T-helper 9 cell (primary cell): ENCODE measurements around the gene PROB1.
A peak's percentile ranks its signal among the peaks of the same experiment; 100 is the strongest.
"Not testable (repeated sequence)": the region's sequence is repeated elsewhere in the genome, so short reads cannot be mapped to it uniquely, and the experiment has no call there.

Experiments used
- DNase-seq: peaks from one replicate; pipeline ENCODE4 v3.0.0-alpha.2; 2020

PROB1 gene

GRCh38 chr5:139410993-139411828, 16.3 kb upstream of the PROB1 start:
- DNase-seq, result no peak

GRCh38 chr5:139410121-139410992, 15.5 kb upstream of the PROB1 start:
- no peak for DNase-seq

- DNase-seq, result not testable (repeated sequence)
Measured at GRCh38 chr5:139409116-139409515, 14.2 kb upstream of the PROB1 start.

- DNase-seq, result no peak
Measured at GRCh38 chr5:139408191-139408590, 13.3 kb upstream of the PROB1 start.

GRCh38 chr5:139407517-139407916, 12.6 kb upstream of the PROB1 start:
- DNase-seq, result no peak

GRCh38 chr5:139406963-139407362, 12.1 kb upstream of the PROB1 start:
- DNase-seq, result no peak

GRCh38 chr5:139404484-139404840, 9.6 kb upstream of the PROB1 start:
- no peak for DNase-seq

- DNase-seq, result peak; percentile 93
Measured at GRCh38 chr5:139403787-139404483, 9.0 kb upstream of the PROB1 start, which contains the start of gene SPATA24. Gene SPATA24, minus strand, starts transcription at chr5:139404089. Its CDS starts 29 bp downstream, at chr5:139404060.

GRCh38 chr5:139403418-139403786, 8.5 kb upstream of the PROB1 start:
- no peak for DNase-seq

GRCh38 chr5:139402561-139403158, 7.8 kb upstream of the PROB1 start:
- DNase-seq, result no peak

- no peak for DNase-seq
Measured at GRCh38 chr5:139401546-139401945, 6.6 kb upstream of the PROB1 start.

- DNase-seq, result no peak
Measured at GRCh38 chr5:139399501-139400121, 4.7 kb upstream of the PROB1 start.

- no peak for DNase-seq
Measured at GRCh38 chr5:139397921-139398320, 3.0 kb upstream of the PROB1 start.

GRCh38 chr5:139396691-139397090, 1.8 kb upstream of the PROB1 start:
- no peak for DNase-seq

GRCh38 chr5:139395844-139396640, 1.1 kb upstream of the PROB1 start:
- DNase-seq, result no peak

- DNase-seq, result peak; percentile 66
Measured at GRCh38 chr5:139394123-139394653, 716 bp downstream of the PROB1 start.

- no peak for DNase-seq
Measured at GRCh38 chr5:139393497-139394122, 1.3 kb downstream of the PROB1 start.

- DNase-seq, result peak; percentile 70
Measured at GRCh38 chr5:139392678-139393496, 2.0 kb downstream of the PROB1 start.

- no peak for DNase-seq
Measured at GRCh38 chr5:139392324-139392677, 2.6 kb downstream of the PROB1 start.
